ENCODE data around the gene MCOLN3.
"Not testable (repeated sequence)": the region's sequence is repeated elsewhere in the genome, so short reads cannot be mapped to it uniquely, and the experiment has no call there.

The MCOLN3 gene

DNA sequence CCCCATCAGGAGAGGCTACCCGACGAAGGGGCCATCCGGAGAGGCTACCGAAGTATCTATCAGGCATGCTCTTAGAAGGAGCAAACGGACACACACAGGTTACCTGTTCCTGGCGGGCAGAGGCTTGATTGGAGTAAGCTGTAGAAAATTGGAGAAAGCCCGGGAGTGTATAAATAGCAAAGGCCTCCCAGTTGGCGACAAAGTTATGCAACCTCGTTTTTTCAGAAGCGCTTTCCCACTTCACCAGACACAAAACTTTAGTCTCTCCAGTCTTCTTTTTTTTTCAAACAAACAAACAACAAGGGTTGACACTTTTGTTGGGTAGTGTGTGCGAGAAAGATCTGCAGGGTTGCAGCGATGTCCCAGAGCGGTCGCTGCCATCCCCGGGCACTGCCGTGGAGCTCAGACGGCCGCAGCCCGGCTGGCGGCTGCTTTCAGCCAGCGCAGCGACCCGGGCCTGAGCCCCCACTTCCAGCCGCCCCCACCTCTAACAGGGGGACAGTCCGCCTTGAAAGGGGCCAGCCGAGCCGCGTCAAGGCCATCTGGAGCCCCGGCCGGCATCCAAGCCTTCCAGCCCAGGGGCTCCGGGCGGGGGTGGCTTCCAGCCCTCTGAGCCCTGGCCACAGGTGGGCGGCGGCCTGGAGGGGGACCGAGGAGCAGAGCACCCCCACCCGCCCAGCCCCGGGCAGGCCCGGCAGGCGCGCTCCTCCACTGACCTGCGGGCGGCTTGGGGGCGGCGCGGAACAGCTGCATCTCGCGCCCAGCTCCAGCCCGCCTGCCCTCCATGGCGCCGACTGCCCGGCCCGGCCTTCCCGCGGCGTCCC lies 616 bp downstream of the MCOLN3 start:
- no peak for DNase-seq

DNA sequence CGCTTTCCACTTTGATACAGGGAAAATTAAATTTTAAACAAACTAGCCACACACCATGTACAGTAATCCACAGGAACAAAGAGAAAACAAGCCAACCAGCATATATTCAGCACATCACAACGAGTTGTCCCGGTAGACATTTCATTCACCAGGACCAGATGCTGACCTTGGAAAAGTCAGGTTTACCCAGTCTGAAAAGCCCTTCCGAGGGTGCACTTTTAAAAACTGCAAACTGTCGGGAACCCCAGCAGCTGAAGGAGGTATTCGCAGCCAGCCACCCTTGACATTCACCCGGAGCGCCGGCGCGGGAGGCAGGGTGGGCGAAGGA lies 1.2 kb downstream of the MCOLN3 start:
- no peak for DNase-seq

DNA sequence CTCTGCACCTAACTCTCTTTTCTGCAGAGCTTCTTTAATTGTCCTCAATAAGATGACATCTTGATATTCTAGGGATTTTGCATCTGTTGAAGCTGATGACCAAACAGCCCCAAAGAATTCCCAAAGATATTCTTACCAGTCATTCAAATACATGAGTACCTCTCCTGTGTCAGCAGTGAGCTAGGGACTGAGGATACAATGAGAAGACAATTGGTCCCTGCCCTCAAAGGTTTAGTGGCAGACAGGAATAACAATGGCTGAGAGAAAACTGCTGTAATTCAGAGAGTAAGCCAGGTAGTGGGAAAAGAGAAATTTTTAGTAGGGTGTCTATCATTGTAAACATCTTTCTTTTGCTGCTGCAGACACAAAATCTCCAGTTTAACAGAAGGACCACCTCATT lies 5.9 kb downstream of the MCOLN3 start:
- DNase-seq, result no peak

DNA sequence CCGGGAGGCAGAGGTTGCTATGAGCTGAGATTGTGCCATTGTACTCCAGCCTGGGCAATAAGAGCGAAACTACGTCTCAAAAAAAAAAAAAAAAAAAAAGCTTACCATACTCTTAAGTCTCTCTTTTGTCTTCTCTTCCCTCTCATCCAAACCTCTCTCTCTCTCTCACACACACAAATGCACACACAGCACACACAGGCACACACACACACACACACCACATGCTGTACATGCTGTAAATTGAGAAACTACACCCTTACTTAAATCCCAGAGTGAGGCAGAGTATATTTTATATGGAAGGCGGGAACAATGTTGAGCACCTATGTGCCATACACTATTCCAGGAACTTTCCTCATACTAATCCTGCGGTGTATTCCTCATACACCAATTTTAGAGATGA lies 6.5 kb downstream of the MCOLN3 start:
- DNase-seq, result no peak

DNA sequence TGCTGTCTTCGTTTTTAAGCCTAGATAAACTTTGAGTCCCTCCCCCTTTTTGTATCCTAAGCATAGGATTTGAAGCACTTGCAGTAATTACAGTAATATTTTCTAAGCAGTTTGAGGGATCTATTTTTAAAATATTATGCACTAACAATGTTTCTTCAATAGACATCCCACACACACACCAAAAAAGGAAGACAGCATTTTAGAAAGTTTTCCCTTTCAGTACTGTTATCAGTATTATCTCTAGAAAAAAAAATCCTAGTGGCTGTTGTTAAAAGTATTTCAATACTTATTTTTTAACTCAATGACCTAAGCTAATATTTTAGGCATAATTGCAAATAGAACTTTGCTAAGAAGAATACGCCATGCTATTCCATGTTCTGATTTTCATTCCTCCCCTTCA lies 15.1 kb downstream of the MCOLN3 start:
- no peak for DNase-seq

DNA sequence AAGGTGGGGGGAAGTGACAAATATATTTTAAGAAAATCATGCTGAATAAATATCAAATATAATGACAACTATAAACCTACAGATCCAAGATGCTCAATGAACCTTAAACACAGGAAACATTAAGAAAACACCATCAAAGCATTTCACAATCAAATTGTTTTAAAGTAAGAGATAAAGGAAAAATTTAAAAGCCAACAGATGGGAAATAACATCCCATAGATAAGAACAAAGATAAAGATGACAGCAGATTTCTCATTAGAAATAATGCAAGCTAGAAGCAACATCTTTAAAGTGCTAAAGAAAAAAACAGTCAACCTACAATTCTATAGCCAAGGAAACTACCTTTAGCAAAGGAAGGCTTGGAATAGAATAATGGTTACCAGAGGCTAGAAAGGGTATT lies 17.8 kb downstream of the MCOLN3 start:
- DNase-seq, result no peak

DNA sequence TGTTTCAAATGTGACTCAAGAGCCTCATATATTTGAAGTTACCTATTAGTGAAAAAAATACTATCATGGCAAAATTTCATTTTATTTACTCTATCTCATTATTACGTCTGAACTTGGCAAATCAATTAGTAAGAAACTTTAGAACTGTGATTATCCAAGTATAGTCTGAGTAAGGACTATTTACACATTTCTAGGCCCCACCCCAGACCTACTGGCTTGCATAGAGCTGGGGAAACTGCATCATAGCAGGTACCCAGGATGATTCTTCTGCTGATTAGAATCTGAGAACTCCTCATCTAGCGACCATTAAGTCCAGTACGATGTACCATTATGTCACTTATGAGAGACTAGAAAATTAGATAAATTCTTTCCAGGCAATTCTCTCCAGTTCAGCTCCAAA lies 20.1 kb downstream of the MCOLN3 start:
- DNase-seq, result no peak

DNA sequence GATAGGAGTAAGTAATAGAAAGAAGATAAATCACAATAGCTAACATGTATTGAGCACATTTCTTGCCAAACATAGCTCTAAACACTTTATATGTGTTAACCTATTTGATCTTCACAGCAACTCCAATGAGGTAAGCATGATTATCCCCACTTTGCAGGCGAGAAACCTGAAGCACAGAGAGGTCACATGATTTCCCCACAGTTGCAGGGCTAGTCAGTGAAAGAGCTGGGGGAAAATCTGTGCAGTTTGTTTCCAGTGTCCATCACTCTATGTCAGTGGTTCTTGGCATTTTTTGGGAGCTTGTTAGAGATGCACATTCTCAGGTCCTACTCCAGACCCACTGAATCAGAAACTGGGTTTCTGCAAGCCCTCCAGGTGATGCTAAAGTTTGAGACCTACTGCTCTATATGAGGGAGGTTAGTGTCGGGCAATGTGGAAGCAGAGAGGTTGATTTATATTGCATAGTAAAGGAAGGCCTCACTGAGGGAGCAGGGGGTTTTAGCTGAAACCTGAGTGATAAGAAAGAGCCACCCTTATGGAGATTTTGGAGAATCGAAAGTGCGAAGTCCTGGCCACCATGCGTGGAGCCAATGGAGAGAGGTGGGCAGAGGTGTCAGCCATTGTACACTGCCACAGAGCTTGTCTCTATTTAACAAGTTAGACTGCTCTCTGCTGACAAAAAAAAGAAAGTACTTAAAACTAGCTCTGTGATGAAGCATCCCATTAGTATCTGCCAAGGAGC lies 20.9 kb downstream of the MCOLN3 start:
- no peak for DNase-seq

DNA sequence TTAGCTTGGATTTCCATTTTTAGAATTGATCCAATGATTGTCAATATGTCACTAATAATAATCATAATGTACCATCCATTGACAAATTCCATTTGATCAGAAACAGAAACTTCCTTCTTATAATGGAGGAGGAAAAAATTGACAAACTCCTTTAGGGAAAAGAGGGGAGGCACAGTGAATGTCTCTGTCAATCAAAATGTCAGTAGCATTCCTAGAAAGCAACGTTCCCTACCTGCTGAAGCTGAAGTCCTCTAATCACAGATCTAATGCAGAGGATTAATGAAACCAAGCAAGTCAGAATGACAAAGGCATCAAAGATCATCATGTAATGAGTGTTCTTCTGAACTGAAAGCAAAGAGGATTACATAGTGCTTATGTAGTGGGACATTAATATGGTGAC lies 22.4 kb downstream of the MCOLN3 start:
- no peak for DNase-seq

DNA sequence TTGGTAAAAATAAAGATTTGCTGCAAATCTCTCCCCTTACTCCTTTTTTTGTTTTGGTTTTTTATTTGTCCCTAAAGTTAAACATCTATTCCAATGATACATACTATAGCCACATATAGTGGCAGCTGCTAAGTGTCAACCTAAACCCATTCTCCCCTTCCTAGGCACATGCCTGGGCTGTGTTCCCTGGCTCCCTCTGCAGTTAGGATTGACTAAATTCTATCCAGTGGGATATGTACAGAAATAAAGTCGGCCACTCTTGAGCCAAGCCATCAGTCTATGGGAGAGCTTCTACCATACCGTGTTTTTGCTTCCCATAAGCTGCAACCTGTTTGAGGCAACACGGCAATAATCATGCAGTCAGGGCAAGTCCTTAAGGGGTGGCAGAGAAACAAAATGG lies 23.6 kb downstream of the MCOLN3 start:
- no peak for DNase-seq

DNA sequence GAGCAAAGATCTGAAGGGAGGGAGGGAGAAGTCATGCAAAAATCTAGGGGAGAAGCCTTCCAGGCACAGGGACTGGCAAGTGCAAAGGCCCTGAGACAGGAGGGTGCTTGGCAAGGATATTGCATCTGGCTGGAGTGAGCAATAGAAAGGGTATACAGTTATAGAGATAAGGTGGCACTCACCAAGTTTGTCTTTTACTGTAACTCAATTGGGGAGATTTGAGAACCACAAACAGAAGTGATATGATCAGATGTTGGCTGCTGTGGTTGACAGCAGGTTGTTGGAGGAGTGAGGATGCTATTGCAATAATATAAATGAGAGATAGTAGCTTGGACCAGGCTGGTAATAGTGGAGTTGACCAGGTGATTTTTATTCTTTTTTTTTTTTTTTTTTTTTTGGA lies 25.6 kb downstream of the MCOLN3 start:
- no peak for DNase-seq

DNA sequence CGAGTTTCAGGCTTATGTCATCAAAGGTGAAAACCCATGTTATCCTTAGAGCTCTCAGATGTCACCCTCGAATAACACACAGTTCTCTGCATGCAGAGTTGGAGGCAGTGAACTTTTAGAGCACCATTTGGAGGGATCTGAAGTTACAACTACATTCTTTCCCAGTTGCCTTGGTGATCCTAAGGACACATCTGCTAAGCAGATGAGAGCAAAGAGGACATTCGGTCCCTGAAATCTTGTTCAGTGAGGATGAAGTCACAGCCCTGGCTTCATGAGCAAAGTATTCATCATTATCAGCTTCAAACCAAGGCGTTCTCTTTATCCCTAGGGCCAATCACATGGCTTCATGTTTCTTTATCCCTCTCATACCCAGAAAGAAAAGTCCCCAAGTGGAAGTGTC lies 28.3 kb downstream of the MCOLN3 start:
- DNase-seq, result no peak

DNA sequence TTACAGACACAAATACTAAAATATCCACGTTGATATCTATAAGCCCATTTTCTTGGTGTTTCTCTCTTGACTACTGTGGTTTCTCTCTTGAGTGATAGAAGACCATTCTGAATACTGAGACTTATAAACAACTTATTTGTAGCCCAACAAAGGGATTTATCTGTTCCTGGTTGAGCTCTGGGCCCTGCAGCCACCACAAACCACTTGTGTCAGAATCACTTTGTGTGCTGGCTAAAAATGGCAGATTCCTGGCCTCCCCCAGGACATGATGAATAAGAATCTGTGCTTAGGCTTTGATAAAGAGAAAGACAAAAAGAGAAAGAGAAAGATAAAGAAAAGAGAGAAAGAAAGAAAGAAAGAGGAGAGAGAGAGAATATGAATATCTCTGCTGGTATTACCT lies 32.5 kb downstream of the MCOLN3 start:
- DNase-seq, result no peak

DNA sequence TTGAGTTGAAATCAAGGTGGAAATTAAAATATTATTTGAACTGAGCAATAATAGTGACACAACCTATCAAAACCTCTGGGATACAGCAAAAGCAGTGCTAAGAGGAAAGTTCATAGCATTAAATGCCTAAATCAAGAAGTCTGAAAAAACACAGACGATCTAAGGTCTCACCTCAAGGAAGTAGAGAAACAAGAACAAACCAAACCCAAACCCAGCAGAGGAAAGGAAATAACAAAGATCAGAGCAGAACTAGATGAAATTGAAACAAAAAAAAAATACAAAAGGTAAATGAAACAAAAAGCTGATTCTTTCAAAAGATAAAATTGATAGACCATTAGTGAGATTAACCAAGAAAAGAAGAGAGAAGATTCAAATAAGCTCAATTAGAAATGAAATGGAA lies 42.7 kb downstream of the MCOLN3 start:
- DNase-seq, result not testable (repeated sequence)

DNA sequence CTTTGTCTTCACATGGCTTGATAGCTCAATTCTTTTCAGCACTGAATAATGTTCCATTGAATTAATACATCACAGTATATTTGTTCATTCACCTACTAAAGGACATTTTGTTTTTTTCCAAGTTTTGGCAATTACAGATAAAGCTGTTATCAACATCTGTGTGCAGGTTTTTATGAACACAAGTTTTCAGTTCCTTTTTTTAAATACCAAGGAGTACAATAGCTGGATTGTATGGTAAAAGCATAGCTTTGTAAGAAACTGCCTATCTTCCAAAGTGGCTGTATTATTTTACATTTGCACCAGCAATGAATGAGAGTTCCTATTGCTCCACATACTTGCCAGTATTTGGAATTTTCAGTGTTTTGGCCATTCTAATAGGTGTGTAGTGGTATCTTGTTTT lies 46.6 kb downstream of the MCOLN3 start:
- DNase-seq, result no peak

DNA sequence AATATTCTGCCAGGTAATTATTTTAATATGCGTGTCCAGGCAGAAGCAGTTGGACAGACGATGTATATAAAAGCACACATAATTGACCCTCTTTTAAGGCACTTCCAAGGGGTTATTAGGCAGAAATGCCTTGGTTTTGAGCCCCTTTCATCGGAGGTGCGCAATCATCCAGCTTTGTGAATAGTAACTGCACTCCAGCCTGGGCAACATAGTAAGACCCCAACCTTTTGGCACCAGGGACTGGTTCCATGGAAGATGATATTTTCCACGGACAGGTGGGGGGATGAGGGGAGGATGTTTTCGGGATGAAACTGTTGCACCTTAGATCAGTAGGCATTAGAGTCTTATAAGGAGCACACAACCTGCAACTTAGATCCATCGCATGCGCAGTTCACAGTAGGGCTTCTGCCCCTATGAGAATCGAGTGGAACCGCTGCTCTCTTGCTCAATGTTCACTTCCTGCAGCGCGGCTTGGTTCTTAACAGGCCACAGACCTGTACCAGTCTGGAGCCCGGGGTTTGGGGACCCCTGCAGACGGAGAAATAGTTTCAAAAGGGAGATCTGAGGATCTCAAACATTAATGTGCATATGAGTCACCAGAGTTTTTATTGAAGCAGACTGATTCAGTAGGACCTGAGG lies 49.5 kb downstream of the MCOLN3 start:
- peak; percentile 47 for DNase-seq

DNA sequence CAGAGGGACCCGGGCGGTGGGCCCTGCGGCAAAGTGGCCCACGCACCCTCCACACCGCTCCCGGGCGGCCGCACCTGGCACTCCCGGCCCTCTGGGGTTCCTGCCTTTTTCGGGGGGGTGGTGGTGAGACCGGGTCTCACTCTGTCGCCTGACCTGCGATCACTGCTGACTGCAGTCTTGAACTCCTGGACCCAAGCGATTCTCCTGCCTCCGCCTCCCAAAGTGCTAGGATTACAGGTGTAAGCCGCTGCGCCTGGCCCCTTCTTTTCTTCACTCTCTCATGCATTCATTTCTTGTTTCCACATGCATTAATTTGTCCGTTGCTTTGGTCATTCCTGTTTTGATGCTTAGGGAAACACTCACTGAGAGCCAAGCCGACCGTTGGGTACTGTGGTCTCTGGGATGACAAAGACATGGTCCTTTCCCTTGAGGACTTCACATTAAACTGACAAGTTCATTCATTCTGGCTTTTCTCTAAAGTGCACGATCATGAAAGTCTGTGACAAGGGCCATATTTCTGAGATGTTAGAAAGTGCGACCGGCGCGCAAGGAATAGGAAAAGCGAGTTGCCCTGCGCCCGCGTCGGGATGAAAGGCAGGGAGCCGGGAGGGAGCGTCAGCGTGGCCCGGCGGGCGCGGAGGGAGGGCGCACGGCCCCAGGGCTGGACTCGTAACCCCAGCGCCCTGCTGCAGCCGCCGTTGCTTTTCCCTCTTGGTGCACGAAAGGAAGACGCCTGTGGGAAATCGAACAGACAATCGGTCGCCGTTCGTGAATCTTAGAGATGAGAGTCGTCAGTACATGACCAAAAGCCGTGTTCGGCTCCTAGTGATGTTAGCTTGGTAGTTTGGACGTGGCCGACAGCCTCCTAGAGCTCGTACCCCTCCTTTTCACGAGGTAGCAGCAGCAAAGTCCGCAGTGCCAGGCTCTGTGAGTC lies 50.4 kb downstream of the MCOLN3 start:
- no peak for DNase-seq

DNA sequence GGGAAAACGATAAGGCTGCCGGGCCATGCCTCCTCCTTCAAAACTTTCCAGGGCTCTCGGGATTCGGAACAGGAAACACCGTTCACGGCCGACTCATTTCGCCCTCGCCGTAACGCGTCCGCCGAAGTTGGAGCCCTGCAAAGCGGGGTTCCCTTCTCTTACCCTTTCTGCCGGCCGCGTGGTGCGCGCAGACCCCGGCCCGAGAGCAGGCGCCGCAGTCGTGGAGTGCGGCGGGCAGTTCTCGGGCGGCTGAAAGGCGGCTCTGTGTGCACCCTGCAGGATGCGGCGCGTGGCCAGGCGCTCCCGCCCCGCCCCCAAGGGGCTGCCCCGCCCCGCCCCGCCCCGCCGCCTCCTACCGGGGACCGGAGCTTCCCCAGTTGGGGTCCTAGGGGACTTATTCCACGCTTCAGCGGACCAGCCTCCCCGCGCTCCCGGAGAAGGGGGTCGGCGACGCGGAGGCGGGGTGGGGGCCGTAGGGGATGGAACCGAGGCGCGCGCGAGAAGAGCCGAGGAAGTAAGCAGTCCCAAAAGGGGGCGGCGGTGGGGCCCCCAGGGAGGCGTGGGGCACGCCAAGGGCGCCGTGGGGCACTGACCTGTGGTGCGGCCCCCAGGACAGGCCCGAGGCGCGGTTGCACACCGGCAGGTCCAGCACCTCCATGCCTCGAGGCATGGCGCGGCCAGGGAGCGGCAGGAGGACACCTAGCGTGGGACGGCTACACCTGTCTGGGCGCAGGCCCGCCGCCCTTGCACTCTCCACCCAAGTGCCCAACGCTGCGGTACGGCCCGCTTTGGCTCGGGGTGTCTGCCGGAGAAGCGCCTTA lies 51.2 kb downstream of the MCOLN3 start, which contains the start of gene MCOLN2:
MCOLN2 (minus strand) TSS at position 268 of the 821 bp plus-strand sequence; CDS start at position 27, 241 bp downstream.
- peak; percentile 23 for DNase-seq

DNA sequence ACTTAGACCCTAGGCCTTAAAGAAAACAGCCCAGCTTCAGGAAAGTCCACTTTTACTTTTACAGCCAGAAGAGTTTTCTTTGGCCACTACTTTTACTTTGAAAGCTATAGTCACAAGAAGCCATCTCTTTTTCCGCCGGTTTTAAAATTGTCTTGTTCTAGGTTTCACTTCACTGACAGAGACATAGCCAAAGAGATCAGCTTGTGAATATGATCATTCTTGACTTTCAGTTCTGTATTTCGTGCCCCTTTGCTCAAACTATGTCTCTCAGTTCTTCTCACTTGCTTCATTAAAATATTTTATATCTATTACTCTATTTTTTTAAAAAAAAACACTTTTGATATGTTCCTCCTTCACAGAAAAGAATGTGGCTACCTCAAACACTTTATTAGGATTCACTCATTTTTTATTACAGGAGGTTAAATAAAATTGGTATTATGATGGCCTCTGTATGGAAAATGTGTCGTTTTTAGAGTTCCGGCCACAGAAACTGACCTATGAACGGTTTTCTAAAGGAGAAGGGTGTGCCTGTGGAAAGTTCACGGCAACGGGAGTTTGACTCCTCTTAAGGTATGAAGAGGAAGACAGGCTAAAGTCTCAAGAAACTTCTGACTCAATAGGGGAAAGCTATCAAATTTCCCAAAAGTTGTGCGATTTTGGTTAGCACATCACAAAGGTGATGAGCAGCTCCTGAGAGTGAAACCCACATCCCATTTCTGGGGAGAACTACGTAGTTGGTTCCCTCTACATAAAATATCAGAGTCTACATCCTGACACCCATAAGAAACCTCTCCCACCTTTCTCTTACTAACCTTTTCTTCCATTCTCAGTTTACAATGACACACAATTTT lies 52.6 kb downstream of the MCOLN3 start:
- no peak for DNase-seq

DNA sequence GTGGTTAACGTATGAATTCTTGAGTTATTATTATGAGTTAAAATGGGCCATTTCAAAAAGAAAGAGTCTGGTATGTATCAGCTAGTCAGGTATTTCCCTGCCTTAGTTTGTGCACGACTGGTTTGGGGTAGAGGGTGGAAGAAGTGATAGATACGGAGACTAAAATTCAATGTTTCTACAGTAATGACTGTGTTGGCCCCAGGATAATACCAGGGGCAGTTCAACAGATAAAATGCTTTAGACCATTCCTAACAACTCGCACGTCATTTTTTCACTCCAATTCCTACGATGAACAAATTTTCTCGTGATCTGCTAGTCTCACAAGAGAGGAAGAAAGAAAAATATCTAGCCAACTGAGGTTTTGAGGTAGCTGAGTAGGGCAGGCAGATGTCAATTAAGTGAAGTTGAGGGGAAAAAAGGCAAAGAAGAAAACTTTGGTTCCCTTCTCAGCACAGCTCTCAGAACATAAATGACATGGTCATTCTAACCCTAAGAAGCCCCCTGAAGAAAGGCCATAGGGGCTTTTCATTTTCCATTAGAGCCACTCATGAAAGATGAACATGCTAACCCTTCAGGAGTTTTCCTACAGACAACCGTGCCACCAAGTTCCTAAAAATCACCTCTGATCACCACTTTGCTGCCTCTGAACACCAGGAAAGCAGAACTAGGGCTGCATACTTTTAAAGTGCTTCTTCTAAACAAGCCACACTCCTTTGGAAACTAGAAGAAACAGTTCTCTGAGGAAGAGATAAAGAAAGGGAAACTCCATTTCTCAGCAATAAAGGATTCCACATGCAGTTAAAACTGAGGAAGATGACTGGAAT lies 57.0 kb downstream of the MCOLN3 start:
- DNase-seq, result no peak
